A549 (cell line): ENCODE measurements around the gene MRTFB. TPM values are rescaled to one million over a fixed set of nuclear protein-coding genes. Genes with fewer than 3 reads are reported as not detected.
A peak's percentile ranks its signal among the peaks of the same experiment; 100 is the strongest.

Experiments used
- ATAC-seq, 2 experiments: fragments of 200-7000 bp in 1 of 2; fragments of >200 bp in 1 of 2; cut with Nextera tagmentation in 1 of 2; cut with Tn5 transposase in 1 of 2; 3 replicates each; pipeline versions ENCODE4 v1.8.0 to v1.9.1; 2018 to 2020; ENCODE audit warnings: mild to moderate bottlenecking in 1 of 2, moderate library complexity in 1 of 2
- CTCF ChIA-PET: fragments of 300-600 bp; sonication (Branson Sonifier 250); formaldehyde crosslinking; extraction: SDS; loops from one replicate; lab custom pipeline; 2021; ENCODE audit warnings: antibody characterized with exemption, inconsistent platforms; lab: Yijun Ruan, JAX
- POLR2A ChIA-PET: fragments of 350-600 bp; formaldehyde crosslinking; extraction: SDS; loops from one replicate; lab custom pipeline; 2021; ENCODE audit warnings: antibody characterized with exemption, inconsistent platforms; lab: Yijun Ruan, JAX
- DNase-seq, 2 experiments: peaks; one replicate each; pipeline versions ENCODE4 v3.0.0 to v3.0.0-alpha.2; 2011 to 2016; ENCODE audit warnings: low read depth in 1 of 2, low spot score in 1 of 2
- FAIRE-seq: peaks from 2 replicates; lab custom pipeline; 2011; peaks lifted over from hg19 to GRCh38; lab: Jason Lieb, UNC
- H3K27ac ChIP-seq, 2 experiments: fragments of >200 bp; sonication (Bioruptor Twin); formaldehyde crosslinking; 3 replicates each; pipeline ENCODE4 v1.5.1; 2016 to 2017
- H3K4me1 ChIP-seq: fragments of >200 bp; sonication (Bioruptor Twin); formaldehyde crosslinking; 3 replicates; pipeline ENCODE4 v1.6.1; 2016
- H3K4me2 ChIP-seq: fragments of >200 bp; sonication (Bioruptor Twin); formaldehyde crosslinking; 3 replicates; pipeline ENCODE4 v1.6.1; 2016
- H3K4me3 ChIP-seq: fragments of >200 bp; sonication (Bioruptor Twin); formaldehyde crosslinking; 3 replicates; pipeline ENCODE4 v1.5.1; 2016
- H3K9me3 ChIP-seq: fragments of >200 bp; sonication (Bioruptor Twin); formaldehyde crosslinking; 3 replicates; pipeline ENCODE4 v1.6.1; 2016
- ATOH8 ChIP-seq: fragments of 250-450 bp; sonication (Bioruptor Pico); IDR thresholded peaks from 2 replicates; pipeline ENCODE4 v1.5.0; 2020; ENCODE audit warnings: low read depth, mild to moderate bottlenecking, moderate library complexity
- BHLHE40 ChIP-seq: IDR thresholded peaks from 2 replicates; pipeline ENCODE4 v1.6.1; 2012; ENCODE audit warnings: low read depth, low read length, inconsistent platforms
- CBX2 ChIP-seq: fragments of 200-600 bp; sonication (generic); IDR thresholded peaks from 2 replicates; pipeline ENCODE4 v1.6.1; 2016; ENCODE audit warnings: low read depth, mild to moderate bottlenecking, borderline replicate concordance
- CHD4 ChIP-seq: fragments of 200-600 bp; sonication (generic); IDR thresholded peaks from 2 replicates; pipeline ENCODE4 v1.6.1; 2016; ENCODE audit warnings: antibody characterized with exemption, mild to moderate bottlenecking, borderline replicate concordance
- EHMT2 ChIP-seq: fragments of 200-600 bp; sonication (generic); IDR thresholded peaks from 2 replicates; pipeline ENCODE4 v1.6.1; 2016; ENCODE audit warnings: antibody characterized with exemption, low read depth, mild to moderate bottlenecking, moderate library complexity
- FOSB ChIP-seq: fragments of 250-450 bp; sonication (Bioruptor Pico); IDR thresholded peaks from 2 replicates; pipeline ENCODE4 v1.5.0; 2020; ENCODE audit warnings: mild to moderate bottlenecking, moderate library complexity
- HOXA7 ChIP-seq: fragments of 250-450 bp; sonication (Bioruptor Pico); IDR thresholded peaks from 2 replicates; pipeline ENCODE4 v1.5.0; 2020; ENCODE audit warnings: mild to moderate bottlenecking, moderate library complexity
- HOXB13 ChIP-seq: fragments of 250-450 bp; sonication (Bioruptor Pico); IDR thresholded peaks from 2 replicates; pipeline ENCODE4 v1.5.0; 2020; ENCODE audit warnings: low read depth, mild to moderate bottlenecking, moderate library complexity
- HOXB5 ChIP-seq: fragments of 250-450 bp; sonication (Bioruptor Pico); IDR thresholded peaks from 2 replicates; pipeline ENCODE4 v1.5.0; 2020; ENCODE audit warnings: mild to moderate bottlenecking, moderate library complexity
- JUN ChIP-seq, 2 experiments: fragments of >200 bp; sonication (Bioruptor Twin); formaldehyde crosslinking; IDR thresholded peaks; 2 replicates in 1 of 2; 3 replicates in 1 of 2; pipeline ENCODE4 v1.6.1; 2016 to 2017
- JUNB ChIP-seq: fragments of >200 bp; sonication (Bioruptor Twin); formaldehyde crosslinking; IDR thresholded peaks from 2 replicates; pipeline ENCODE4 v1.6.1; 2016
- KDM1A ChIP-seq: fragments of 200-600 bp; sonication (generic); IDR thresholded peaks from 2 replicates; pipeline ENCODE4 v1.6.1; 2016; ENCODE audit warnings: low read depth, mild to moderate bottlenecking
- KDM5A ChIP-seq: fragments of 200-600 bp; sonication (generic); IDR thresholded peaks from 2 replicates; pipeline ENCODE4 v1.6.1; 2016; ENCODE audit warnings: antibody characterized with exemption, mild to moderate bottlenecking
- MAFK ChIP-seq: fragments of 450-650 bp; IDR thresholded peaks from 2 replicates; pipeline ENCODE4 v1.6.1; 2014; ENCODE audit not compliant: partially characterized antibody
- MAX ChIP-seq: IDR thresholded peaks from 2 replicates; pipeline ENCODE4 v1.6.1; 2012
- MAZ ChIP-seq: fragments of 150-350 bp; IDR thresholded peaks from 2 replicates; pipeline ENCODE4 v1.6.1; 2014; ENCODE audit warnings: antibody characterized with exemption, low read depth, low read length, borderline replicate concordance
- PBX3 ChIP-seq: IDR thresholded peaks from 2 replicates; pipeline ENCODE4 v1.6.1; 2012
- RAD21 ChIP-seq, 2 experiments: fragments of >200 bp in 1 of 2; sonication (Bioruptor Twin) in 1 of 2; formaldehyde crosslinking in 1 of 2; IDR thresholded peaks in 1 of 2; conservative IDR thresholded peaks in 1 of 2; 2 replicates in 1 of 2; 3 replicates in 1 of 2; pipeline ENCODE4 v1.6.1; 2012 to 2018; ENCODE audit warnings: inconsistent platforms in 1 of 2
- SREBF2 ChIP-seq: fragments of 450-650 bp; IDR thresholded peaks from 2 replicates; pipeline ENCODE4 v1.6.1; 2014; ENCODE audit warnings: mild to moderate bottlenecking, moderate library complexity
- TFCP2L1 ChIP-seq: fragments of 250-450 bp; sonication (Bioruptor Pico); IDR thresholded peaks from 2 replicates; pipeline ENCODE4 v1.5.0; 2021; ENCODE audit warnings: mild to moderate bottlenecking
- TP53 ChIP-seq: fragments of 250-450 bp; sonication (Bioruptor Pico); IDR thresholded peaks from 2 replicates; pipeline ENCODE4 v1.5.0; 2021; ENCODE audit warnings: mild to moderate bottlenecking, moderate library complexity
- ZC3H11A ChIP-seq: fragments of 450-650 bp; IDR thresholded peaks from 2 replicates; pipeline ENCODE4 v1.6.1; 2014; ENCODE audit warnings: antibody characterized with exemption, mild to moderate bottlenecking
- ZFP36 ChIP-seq: fragments of 450-650 bp; IDR thresholded peaks from 2 replicates; pipeline ENCODE4 v1.6.1; 2014; ENCODE audit warnings: borderline replicate concordance; ENCODE audit not compliant: partially characterized antibody
- ZNF302 ChIP-seq: fragments of 250-450 bp; sonication (Bioruptor Pico); IDR thresholded peaks from 2 replicates; pipeline ENCODE4 v1.9.0; 2021; ENCODE audit warnings: inconsistent platforms, mild to moderate bottlenecking, moderate library complexity
- WGBS: methylation state at CpG from one replicate; pipeline ENCODE4 v1.1.6; 2017; ENCODE audit errors: missing lambda C conversion rate; 5-methylcytosine and 5-hydroxymethylcytosine counted together
- polyA plus RNA-seq, 4 experiments: library from polyadenylated mRNA; depleted of rRNA in 3 of 4; stranded (reverse); fragments of >200 nt; fragmentation: RNase III in 1 of 4; extraction: RNeasy Plus Mini Kit Qiagen cat#74134 plus additional on column Dnase treatment in 1 of 4; gene quantifications; 2 replicates in 3 of 4; 3 replicates in 1 of 4; pipeline ENCODE4 v1.2.3, GENCODE V29; 2011 to 2017

MRTFB gene
- polyA plus RNA-seq, 2 of the 4 experiments (the other 2 are of a cell fraction), result 13.7 to 24.2 TPM

- Histone ChIP-seq H3K27ac (0 out of 6 replicates have a peak overlapping the region, but pooled peaks of 1 of the 2 experiments have one; percentile 13), H3K9me3 (no peaks in the 10 kb centered on the region), H3K4me2 (no peak overlapping the region), H3K4me1 (peaks cover 41% of the 10 kb centered on the region), H3K4me3 (no peak overlapping the region)
- no peak for TF ChIP-seq SREBF2
- no peak for TF ChIP-seq MAZ
- TF ChIP-seq FOSB (CRISPR knock-in tag), result no peak
- TF ChIP-seq KDM5A, result no peak
- TF ChIP-seq BHLHE40, result no peak
- no peak for TF ChIP-seq TP53 (CRISPR knock-in tag)
- CTCF ChIA-PET, result interaction anchor here (1.8 kb wide), 1 partner anchor 188 kb away, joined by 5 read pairs; no protein-coding TSS in a partner anchor
- peak in 1 of 2 experiments; percentile 29; a peak in 1 of 6 replicates for ATAC-seq
- FAIRE-seq, result no peak
- POLR2A ChIA-PET, result no interaction called here
- DNase-seq, result no peak
- 40% methylated on average over 1 of the region's 1 CpG for WGBS
Measured at GRCh38 chr16:14112539-14112856, 41.4 kb downstream of the MRTFB start.

- 93% methylated on average over 4 of the region's 4 CpGs for WGBS
- no peaks in the 10 kb centered on the region for H3K9me3 ChIP-seq
- no peak overlapping the region for H3K27ac ChIP-seq
- no peak for FAIRE-seq
- no peak overlapping the region for H3K4me3 ChIP-seq
- H3K4me2 ChIP-seq, result no peak overlapping the region
- no peak for DNase-seq
- H3K4me1 ChIP-seq, result peaks cover 41% of the 10 kb centered on the region
- ChIA-PET POLR2A (no interaction called here), CTCF (interaction anchor here (1.8 kb wide), 1 partner anchor 189 kb away, joined by 5 read pairs; no protein-coding TSS in a partner anchor)
- TF ChIP-seq PBX3, result no peak
- no peak for TF ChIP-seq ATOH8 (CRISPR knock-in tag)
- no peak for TF ChIP-seq MAFK
- TF ChIP-seq HOXB5 (CRISPR knock-in tag), result no peak
- TF ChIP-seq HOXA7 (CRISPR knock-in tag), result no peak
- no peak for TF ChIP-seq HOXB13 (CRISPR knock-in tag)
- no peak for TF ChIP-seq TFCP2L1 (CRISPR knock-in tag)
- TF ChIP-seq RAD21 (conservative IDR thresholded peaks at IDR 0.05 in 1 of 2, IDR thresholded peaks at IDR 0.05 in 1 of 2), result no peak
- no peak for TF ChIP-seq KDM5A
- TF ChIP-seq BHLHE40, result no peak
- no peak for TF ChIP-seq ZC3H11A
- no peak for TF ChIP-seq ZFP36
- no peak for ATAC-seq
Measured at GRCh38 chr16:14113344-14113743, 42.2 kb downstream of the MRTFB start.

- ChIA-PET POLR2A (no interaction called here), CTCF (no interaction called here)
- no peak overlapping the region for H3K4me3 ChIP-seq
- FAIRE-seq (no peak), ATAC-seq (peak in 1 of 2 experiments; percentile 65; a peak in 3 of 6 replicates), DNase-seq (peak in 1 of 2 experiments; percentile 22)
- H3K4me1 ChIP-seq, result peaks cover 13% of the 10 kb centered on the region
- WGBS, result 84% methylated on average over 1 of the region's 1 CpG
- 0 out of 6 replicates have a peak overlapping the region, but pooled peaks of 1 of the 2 experiments have one; percentile 8 for H3K27ac ChIP-seq
- TF ChIP-seq KDM1A (no peak), JUNB (no peak), CHD4 (no peak), ZNF302 (CRISPR knock-in tag) (no peak), CBX2 (no peak), KDM5A (no peak), SREBF2 (no peak), MAX (no peak), EHMT2 (no peak), TP53 (CRISPR knock-in tag) (no peak), JUN (IDR thresholded peaks at IDR 0.05) (no peak)
- H3K9me3 ChIP-seq, result no peaks in the 10 kb centered on the region
- H3K4me2 ChIP-seq, result 0 out of 3 replicates have a peak overlapping the region, but pooled peaks have one; percentile 8
Measured at GRCh38 chr16:14117051-14117450, 45.9 kb downstream of the MRTFB start.
